HCT116 (cell line): ENCODE measurements around the gene CCRL2.

Source experiments
- CBX3 ChIP-seq: IDR thresholded peaks from 2 replicates; pipeline ENCODE4 v1.6.1; 2012; ENCODE audit warnings: low read depth
- CEBPB ChIP-seq: IDR thresholded peaks from 2 replicates; pipeline ENCODE4 v1.6.1; 2012; ENCODE audit warnings: low read depth
- EZH2 ChIP-seq: fragments of 200-600 bp; sonication (generic); IDR thresholded peaks from 2 replicates; pipeline ENCODE4 v1.6.1; 2017; ENCODE audit warnings: antibody characterized with exemption, mixed run types
- EZH2phosphoT487 ChIP-seq: fragments of 200-600 bp; IDR thresholded peaks from 2 replicates; pipeline ENCODE4 v1.6.1; 2018; ENCODE audit warnings: antibody characterized with exemption, borderline replicate concordance
- JUND ChIP-seq: IDR thresholded peaks from 2 replicates; pipeline ENCODE4 v1.6.1; 2012
- POLR2A ChIP-seq: IDR thresholded peaks from 2 replicates; pipeline ENCODE4 v1.7.0; 2011; ENCODE audit warnings: borderline replicate concordance; ENCODE audit not compliant: insufficient read depth, insufficient read length; ENCODE audit errors: extremely low read depth
- POLR2AphosphoS5 ChIP-seq: IDR thresholded peaks from 2 replicates; pipeline ENCODE4 v1.6.1; 2011; ENCODE audit warnings: mild to moderate bottlenecking, low read depth, low read length, moderate library complexity
- RAD21 ChIP-seq: IDR thresholded peaks from 2 replicates; pipeline ENCODE4 v1.6.1; 2012; ENCODE audit warnings: low read depth, mild to moderate bottlenecking
- SP1 ChIP-seq: IDR thresholded peaks from 2 replicates; pipeline ENCODE4 v1.6.1; 2012; ENCODE audit warnings: low read depth
- TCF7L2 ChIP-seq: IDR thresholded peaks from 2 replicates; pipeline ENCODE4 v1.7.0; 2011; ENCODE audit warnings: borderline replicate concordance, inconsistent platforms; ENCODE audit not compliant: insufficient read depth, insufficient read length; ENCODE audit errors: extremely low read depth
- TF ChIP-seq, protein P1 (sequence below), 3 experiments: fragments of 200-600 bp in 1 of 3; sonication (generic) in 1 of 3; IDR thresholded peaks in 2 of 3; conservative IDR thresholded peaks in 1 of 3; 2 replicates each; pipeline ENCODE4 v1.5.1; 2012 to 2017; ENCODE audit warnings: low read depth in 2 of 3, low read length in 2 of 3, antibody characterized with exemption in 1 of 3, borderline replicate concordance in 1 of 3, control low read depth in 1 of 3, mild to moderate bottlenecking in 1 of 3, mixed read lengths in 1 of 3, mixed run types in 1 of 3, moderate library complexity in 1 of 3; ENCODE audit not compliant: insufficient read depth in 1 of 3
- TF ChIP-seq, protein P2 (sequence below): IDR thresholded peaks from 2 replicates; pipeline ENCODE4 v1.6.1; 2012; ENCODE audit warnings: low read depth
- TF ChIP-seq, protein P3 (sequence below): IDR thresholded peaks from 2 replicates; pipeline ENCODE4 v1.6.1; 2012
- TF ChIP-seq, protein P4 (sequence below): IDR thresholded peaks from 2 replicates; pipeline ENCODE4 v1.6.1; 2012

DNA sequence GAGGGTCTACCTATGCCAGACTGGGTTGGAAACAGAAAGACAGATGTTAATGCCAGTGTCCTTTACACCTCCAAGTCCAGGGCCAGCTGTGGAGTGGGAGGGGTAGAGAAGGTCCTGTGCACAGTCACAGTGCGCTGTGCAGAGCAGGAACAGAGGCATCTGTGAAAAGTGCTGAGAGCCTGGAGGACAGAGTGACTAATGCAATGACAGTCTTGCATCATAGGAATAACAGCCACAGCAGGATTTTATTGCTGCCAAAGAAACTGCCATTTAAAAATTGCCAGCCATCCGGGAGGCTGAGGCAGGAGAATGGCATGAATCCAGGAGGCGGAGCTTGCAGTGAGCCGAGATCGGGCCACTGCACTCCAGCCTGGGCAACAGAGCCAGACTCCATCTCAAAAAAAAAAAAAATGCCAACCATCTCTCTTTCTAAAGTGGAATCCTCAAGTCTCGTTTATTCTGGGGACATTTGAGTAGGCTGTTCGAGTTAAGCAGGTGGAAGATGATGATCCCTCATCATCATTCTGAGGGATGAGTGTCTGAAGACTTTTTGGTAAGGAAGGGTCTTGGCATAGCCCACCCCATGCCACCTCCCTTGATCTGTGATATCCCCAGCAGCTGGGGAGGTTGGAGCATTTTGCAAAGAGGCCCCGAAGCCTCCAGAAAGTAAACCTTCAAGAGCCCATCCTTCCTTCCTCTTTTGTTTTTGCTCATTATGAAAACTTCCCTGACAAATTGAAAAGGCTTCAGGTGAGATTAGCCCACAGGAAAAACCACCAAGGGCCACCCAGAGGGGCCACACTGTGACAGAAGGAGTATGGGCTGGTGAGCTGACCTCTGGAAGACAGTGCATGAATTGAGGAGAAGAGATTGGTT is 45.4 kb upstream of the CCRL2 start:
- TF ChIP-seq POLR2AphosphoS5 = no peak
- no peak; the same call in 1 of the 2 replicates for TF ChIP-seq SP1
- TF ChIP-seq, protein P1, sequence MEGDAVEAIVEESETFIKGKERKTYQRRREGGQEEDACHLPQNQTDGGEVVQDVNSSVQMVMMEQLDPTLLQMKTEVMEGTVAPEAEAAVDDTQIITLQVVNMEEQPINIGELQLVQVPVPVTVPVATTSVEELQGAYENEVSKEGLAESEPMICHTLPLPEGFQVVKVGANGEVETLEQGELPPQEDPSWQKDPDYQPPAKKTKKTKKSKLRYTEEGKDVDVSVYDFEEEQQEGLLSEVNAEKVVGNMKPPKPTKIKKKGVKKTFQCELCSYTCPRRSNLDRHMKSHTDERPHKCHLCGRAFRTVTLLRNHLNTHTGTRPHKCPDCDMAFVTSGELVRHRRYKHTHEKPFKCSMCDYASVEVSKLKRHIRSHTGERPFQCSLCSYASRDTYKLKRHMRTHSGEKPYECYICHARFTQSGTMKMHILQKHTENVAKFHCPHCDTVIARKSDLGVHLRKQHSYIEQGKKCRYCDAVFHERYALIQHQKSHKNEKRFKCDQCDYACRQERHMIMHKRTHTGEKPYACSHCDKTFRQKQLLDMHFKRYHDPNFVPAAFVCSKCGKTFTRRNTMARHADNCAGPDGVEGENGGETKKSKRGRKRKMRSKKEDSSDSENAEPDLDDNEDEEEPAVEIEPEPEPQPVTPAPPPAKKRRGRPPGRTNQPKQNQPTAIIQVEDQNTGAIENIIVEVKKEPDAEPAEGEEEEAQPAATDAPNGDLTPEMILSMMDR (IDR thresholded peaks at IDR 0.05 in 2 of 3, conservative IDR thresholded peaks at IDR 0.05 in 1 of 3; ENCODE audit: borderline replicate concordance in 1 of 3, insufficient read depth in 1 of 3, low read depth in 2 of 3, low read length in 2 of 3) = no peak
- no peak for TF ChIP-seq POLR2A
- TF ChIP-seq RAD21 = no peak
- TF ChIP-seq, protein P2, sequence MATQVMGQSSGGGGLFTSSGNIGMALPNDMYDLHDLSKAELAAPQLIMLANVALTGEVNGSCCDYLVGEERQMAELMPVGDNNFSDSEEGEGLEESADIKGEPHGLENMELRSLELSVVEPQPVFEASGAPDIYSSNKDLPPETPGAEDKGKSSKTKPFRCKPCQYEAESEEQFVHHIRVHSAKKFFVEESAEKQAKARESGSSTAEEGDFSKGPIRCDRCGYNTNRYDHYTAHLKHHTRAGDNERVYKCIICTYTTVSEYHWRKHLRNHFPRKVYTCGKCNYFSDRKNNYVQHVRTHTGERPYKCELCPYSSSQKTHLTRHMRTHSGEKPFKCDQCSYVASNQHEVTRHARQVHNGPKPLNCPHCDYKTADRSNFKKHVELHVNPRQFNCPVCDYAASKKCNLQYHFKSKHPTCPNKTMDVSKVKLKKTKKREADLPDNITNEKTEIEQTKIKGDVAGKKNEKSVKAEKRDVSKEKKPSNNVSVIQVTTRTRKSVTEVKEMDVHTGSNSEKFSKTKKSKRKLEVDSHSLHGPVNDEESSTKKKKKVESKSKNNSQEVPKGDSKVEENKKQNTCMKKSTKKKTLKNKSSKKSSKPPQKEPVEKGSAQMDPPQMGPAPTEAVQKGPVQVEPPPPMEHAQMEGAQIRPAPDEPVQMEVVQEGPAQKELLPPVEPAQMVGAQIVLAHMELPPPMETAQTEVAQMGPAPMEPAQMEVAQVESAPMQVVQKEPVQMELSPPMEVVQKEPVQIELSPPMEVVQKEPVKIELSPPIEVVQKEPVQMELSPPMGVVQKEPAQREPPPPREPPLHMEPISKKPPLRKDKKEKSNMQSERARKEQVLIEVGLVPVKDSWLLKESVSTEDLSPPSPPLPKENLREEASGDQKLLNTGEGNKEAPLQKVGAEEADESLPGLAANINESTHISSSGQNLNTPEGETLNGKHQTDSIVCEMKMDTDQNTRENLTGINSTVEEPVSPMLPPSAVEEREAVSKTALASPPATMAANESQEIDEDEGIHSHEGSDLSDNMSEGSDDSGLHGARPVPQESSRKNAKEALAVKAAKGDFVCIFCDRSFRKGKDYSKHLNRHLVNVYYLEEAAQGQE = no peak
- TF ChIP-seq EZH2phosphoT487 = no peak
- no peak for TF ChIP-seq CBX3
- TF ChIP-seq CEBPB = peak; percentile 86
- 0 out of 2 replicates have a peak, but pooled peaks have one; percentile 17 for TF ChIP-seq JUND
- TF ChIP-seq TCF7L2 = no peak
- TF ChIP-seq, protein P3, sequence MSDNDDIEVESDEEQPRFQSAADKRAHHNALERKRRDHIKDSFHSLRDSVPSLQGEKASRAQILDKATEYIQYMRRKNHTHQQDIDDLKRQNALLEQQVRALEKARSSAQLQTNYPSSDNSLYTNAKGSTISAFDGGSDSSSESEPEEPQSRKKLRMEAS = no peak
- TF ChIP-seq EZH2 = no peak
- TF ChIP-seq, protein P4, sequence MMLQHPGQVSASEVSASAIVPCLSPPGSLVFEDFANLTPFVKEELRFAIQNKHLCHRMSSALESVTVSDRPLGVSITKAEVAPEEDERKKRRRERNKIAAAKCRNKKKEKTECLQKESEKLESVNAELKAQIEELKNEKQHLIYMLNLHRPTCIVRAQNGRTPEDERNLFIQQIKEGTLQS = peak; percentile 68; the same call in 1 of the 2 replicates
